Renal cortex interstitium (tissue), 11 donors: ENCODE data around the gene AGO4. TPM values are rescaled to one million over a fixed set of nuclear protein-coding genes. Genes with fewer than 3 reads are reported as not detected.
"Not testable (repeated sequence)": the region's sequence is repeated elsewhere in the genome, so short reads cannot be mapped to it uniquely, and the experiment has no call there.

Experiments
- DNase-seq, 11 donors: peaks; one replicate each; pipeline ENCODE4 v3.0.0-alpha.2; 2013; ENCODE audit warnings: low read depth in 9 of 11, low spot score in 4 of 11; ENCODE audit errors: extremely low read depth in 1 of 11
- polyA plus RNA-seq, 3 donors: library from polyadenylated mRNA; unstranded; fragments of 120-200 nt; gene quantifications; one replicate each; pipeline ENCODE4 v1.2.1, GENCODE V29; 2013; ENCODE audit not compliant: insufficient read length in 3 of 3

AGO4 gene
- polyA plus RNA-seq, 3 donors = 20.8 to 32.0 (median 20.9) TPM

- DNase-seq = peak in 5 of 11 donors; percentile 2 to 29 (median 9)
These were observed 766 bp downstream of the AGO4 start for GRCh38 chr1:35808450-35809113.

GRCh38 chr1:35809114-35810095 lies 1.6 kb downstream of the AGO4 start:
- no peak for DNase-seq

DNA sequence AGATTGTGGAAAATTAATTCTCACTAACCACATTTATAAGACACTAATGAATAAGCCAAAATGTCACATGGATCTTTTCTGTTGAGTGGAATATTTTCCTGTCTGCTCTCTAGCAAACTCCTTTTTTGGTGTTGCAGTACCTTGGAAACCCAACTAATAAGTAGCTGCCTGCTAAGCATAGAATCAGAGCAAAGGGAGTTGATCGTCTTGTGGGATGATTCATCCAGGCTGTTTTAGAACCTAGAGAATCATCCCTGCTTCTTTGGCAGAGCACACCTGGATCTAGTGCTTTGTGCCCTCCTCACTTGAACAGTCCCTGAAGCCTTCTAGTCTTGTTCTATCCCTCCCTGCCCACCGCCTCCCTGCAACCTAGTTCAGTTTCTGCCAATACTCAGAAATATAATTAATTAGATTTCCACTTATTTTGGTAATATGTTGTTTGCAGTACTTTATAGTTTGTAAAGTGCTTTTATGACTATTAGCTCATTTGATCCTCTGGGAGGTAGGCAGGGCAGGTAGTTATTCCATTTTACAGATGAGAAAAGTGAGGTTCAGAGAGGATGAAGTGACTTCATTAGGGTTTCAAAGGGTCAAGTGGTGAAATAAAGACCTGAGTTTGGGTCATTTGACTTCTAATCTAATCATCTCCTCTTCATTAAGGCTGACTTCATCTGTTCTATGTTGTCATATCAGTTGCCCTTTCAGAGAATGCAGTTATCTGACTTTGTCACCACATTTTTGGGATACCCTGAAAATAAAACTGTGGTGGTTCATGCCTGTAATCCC lies 2.5 kb downstream of the AGO4 start:
- DNase-seq = no peak

GRCh38 chr1:35812754-35813153 lies 4.9 kb downstream of the AGO4 start:
- not testable (repeated sequence) for DNase-seq

DNA sequence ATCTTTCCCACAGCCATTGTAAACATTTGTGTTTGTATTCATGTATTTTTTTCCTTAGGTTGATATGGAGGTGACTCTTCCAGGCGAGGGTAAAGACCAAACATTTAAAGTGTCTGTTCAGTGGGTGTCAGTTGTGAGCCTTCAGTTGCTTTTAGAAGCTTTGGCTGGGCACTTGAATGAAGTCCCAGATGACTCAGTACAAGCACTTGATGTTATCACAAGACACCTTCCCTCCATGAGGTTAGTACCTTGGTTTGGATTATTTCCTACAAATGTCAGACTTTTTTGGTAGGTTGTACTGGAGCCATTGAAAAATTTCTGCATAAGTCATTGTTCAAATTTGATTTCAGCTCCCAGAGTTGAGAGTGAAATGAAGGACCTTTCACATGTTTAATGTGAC lies 17.4 kb downstream of the AGO4 start:
- DNase-seq = no peak

DNA sequence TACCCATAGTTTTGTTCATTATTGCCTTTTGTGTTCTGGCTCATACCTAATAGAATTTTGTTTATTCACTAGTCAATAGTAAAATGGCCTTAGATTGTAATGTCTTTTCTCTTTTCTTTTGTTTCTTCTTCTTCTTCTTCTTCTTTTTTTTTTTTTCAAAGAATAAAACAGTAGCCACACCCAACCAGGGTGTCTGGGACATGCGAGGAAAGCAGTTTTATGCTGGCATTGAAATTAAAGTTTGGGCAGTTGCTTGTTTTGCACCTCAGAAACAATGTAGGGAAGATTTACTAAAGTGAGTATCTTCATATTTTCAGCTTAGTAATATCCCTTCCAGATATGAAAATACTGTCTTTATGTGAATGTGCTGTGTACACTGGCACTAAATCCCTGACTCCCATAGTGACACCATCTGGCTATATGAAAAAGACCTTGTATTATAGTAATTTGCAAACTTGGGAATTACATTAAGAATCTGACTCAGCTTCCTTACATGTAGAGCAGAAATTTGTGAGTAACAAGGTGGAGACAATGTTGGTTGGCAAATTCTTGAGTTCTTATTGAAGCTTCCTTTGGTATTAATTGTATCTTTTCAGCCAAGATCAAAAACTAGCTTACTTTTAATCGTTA lies 24.6 kb downstream of the AGO4 start:
- no peak for DNase-seq

GRCh38 chr1:35833395-35833794 lies 25.6 kb downstream of the AGO4 start:
- DNase-seq = no peak

DNA sequence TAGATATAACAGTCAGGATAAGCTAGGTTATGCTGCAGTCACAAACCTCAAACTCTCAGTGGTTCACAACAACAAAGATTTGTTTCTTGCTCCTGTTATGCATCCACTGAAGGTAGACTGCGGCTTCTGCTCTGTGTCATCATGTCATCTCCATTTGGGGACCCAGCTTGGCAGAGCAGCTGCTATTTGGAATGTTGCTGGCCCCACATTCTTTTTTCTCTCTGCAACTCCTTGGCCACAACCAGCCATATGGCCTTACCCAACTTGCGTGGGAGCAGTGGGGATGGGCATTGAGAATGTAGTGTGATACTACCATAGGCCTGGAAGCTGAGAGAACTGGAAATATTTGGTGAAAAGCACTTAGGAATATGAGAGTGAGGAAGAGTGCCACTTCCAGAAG lies 26.4 kb downstream of the AGO4 start:
- DNase-seq = no peak

- DNase-seq = no peak
These were observed 27.6 kb downstream of the AGO4 start for GRCh38 chr1:35835398-35835797.

- no peak for DNase-seq
These were observed 28.9 kb downstream of the AGO4 start for GRCh38 chr1:35836734-35837133.

- no peak for DNase-seq
These were observed 31.0 kb downstream of the AGO4 start for GRCh38 chr1:35838693-35839245.

- no peak for DNase-seq
These were observed 37.0 kb downstream of the AGO4 start for GRCh38 chr1:35844826-35845225.

DNA sequence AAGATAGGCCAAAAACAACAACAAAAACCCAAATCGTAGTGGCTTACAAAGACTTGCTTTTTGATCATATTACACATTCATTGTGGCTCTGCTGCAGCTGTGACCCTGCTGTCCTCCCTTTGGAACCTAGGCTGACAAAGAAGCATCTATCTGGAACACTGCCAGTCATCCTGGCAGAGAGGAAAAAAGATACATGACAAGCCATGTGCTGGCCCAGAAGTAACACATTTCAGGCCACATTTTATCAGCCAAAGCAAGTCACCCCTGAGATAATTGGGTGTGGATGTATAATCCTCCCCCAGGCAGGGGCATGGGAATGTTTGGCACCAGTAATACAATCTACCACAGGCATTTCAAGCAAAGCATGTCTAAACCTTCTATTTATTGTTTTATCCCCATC lies 38.0 kb downstream of the AGO4 start:
- DNase-seq = no peak

- DNase-seq = no peak
These were observed 40.2 kb downstream of the AGO4 start for GRCh38 chr1:35847935-35848565.

- DNase-seq = no peak
These were observed 42.2 kb downstream of the AGO4 start for GRCh38 chr1:35850051-35850450.

GRCh38 chr1:35850716-35851115 lies 42.9 kb downstream of the AGO4 start:
- no peak for DNase-seq

- peak; percentile 27 to 77 (median 48) for DNase-seq
These were observed 43.5 kb downstream of the AGO4 start for GRCh38 chr1:35851132-35851869.

DNA sequence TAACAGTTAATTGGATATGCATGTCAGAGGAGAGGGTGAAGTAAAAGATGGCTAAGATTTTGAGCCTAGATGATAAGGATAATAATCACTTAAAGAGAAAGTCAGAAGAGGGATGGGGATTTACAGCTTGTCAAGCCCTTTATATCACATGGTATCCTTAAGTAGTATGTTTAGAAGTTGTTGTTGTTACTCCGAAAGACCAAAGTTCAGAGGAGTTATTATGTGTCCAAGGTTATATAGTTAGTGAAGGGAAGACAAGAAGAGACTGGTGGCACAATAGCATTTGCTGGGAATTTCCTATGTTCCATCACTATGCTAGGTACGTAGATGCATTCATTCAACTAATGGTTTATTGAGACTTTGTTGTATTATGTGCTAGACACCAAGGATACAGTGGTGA lies 44.4 kb downstream of the AGO4 start:
- DNase-seq = no peak
